WTC11 (cell line): ENCODE data around the gene PNMA8C. TPM values are rescaled to one million over a fixed set of nuclear protein-coding genes. Genes with fewer than 3 reads are reported as not detected.

Experiments
- ATAC-seq: fragments of 200-7000 bp; cut with Tn5 transposase; 2 replicates; pipeline ENCODE4 v1.10.0; 2021; ENCODE audit warnings: mild to moderate bottlenecking, moderate library complexity
- CTCF ChIA-PET: fragments of 300-600 bp; sonication (Branson Sonifier 250); formaldehyde crosslinking; loops from one replicate; lab custom pipeline; 2021; ENCODE audit warnings: antibody characterized with exemption; lab: Charles Lee
- POLR2A ChIA-PET: fragments of 350-600 bp; sonication (Branson Sonifier 250); formaldehyde crosslinking; loops from one replicate; lab custom pipeline; 2021; ENCODE audit warnings: antibody characterized with exemption; lab: Charles Lee
- DNase-seq: peaks from one replicate; pipeline ENCODE4 v3.0.0; 2021; ENCODE audit warnings: low spot score
- H3K27ac Mint-ChIP-seq: 2 replicates; pipeline ENCODE4 v1.8.0; 2021; ENCODE audit warnings: mixed read lengths
- H3K27me3 Mint-ChIP-seq: 2 replicates; pipeline ENCODE4 v1.8.0; 2021; ENCODE audit warnings: low read depth, mild to moderate bottlenecking, moderate library complexity, mixed read lengths
- H3K36me3 Mint-ChIP-seq: 2 replicates; pipeline ENCODE4 v1.8.0; 2021; ENCODE audit warnings: mixed read lengths
- H3K4me1 Mint-ChIP-seq: 2 replicates; pipeline ENCODE4 v1.8.0; 2022; ENCODE audit warnings: mixed read lengths
- H3K4me3 Mint-ChIP-seq: 2 replicates; pipeline ENCODE4 v1.8.0; 2021; ENCODE audit warnings: mild to moderate bottlenecking, moderate library complexity, mixed read lengths
- H3K9me3 Mint-ChIP-seq: 2 replicates; pipeline ENCODE4 v1.8.0; 2021; ENCODE audit warnings: mixed read lengths
- CBFB ChIP-seq: sonication (generic); formaldehyde crosslinking; IDR thresholded peaks from 2 replicates; pipeline ENCODE4 v1.8.1; 2022; ENCODE audit warnings: mild to moderate bottlenecking, low read depth, missing genetic modification reagents
- CREM ChIP-seq: sonication (generic); formaldehyde crosslinking; IDR thresholded peaks from 2 replicates; pipeline ENCODE4 v1.8.1; 2022; ENCODE audit warnings: mild to moderate bottlenecking, missing genetic modification reagents, moderate library complexity
- ESRRA ChIP-seq: sonication (generic); formaldehyde crosslinking; IDR thresholded peaks from 2 replicates; pipeline ENCODE4 v1.8.1; 2022; ENCODE audit warnings: mild to moderate bottlenecking, missing genetic modification reagents, borderline replicate concordance
- GRHL2 ChIP-seq: fragments of 250-450 bp; sonication (Bioruptor Pico); IDR thresholded peaks from 2 replicates; pipeline ENCODE4 v1.8.0; 2022; ENCODE audit warnings: mild to moderate bottlenecking, moderate library complexity; ENCODE audit not compliant: insufficient replicate concordance, severe bottlenecking
- MXD4 ChIP-seq: fragments of 250-450 bp; sonication (Bioruptor Pico); IDR thresholded peaks from 2 replicates; pipeline ENCODE4 v1.8.0; 2021; ENCODE audit warnings: mild to moderate bottlenecking, moderate library complexity, borderline replicate concordance
- MYBL2 ChIP-seq: sonication (generic); formaldehyde crosslinking; IDR thresholded peaks from 2 replicates; pipeline ENCODE4 v1.8.1; 2023; ENCODE audit warnings: mild to moderate bottlenecking, moderate library complexity, missing genetic modification reagents
- NFYB ChIP-seq: sonication (generic); formaldehyde crosslinking; conservative IDR thresholded peaks from 2 replicates; pipeline ENCODE4 v1.8.0; 2022; ENCODE audit warnings: low read depth, missing genetic modification reagents
- NR2C2 ChIP-seq: sonication (generic); formaldehyde crosslinking; IDR thresholded peaks from 2 replicates; pipeline ENCODE4 v1.8.0; 2022; ENCODE audit warnings: mild to moderate bottlenecking, missing genetic modification reagents
- PRRX2 ChIP-seq: fragments of 250-450 bp; sonication (Bioruptor Pico); IDR thresholded peaks from 2 replicates; pipeline ENCODE4 v1.8.0; 2021; ENCODE audit warnings: mild to moderate bottlenecking
- RELA ChIP-seq: sonication (generic); formaldehyde crosslinking; IDR thresholded peaks from 2 replicates; pipeline ENCODE4 v1.8.1; 2022; ENCODE audit warnings: missing genetic modification reagents, mild to moderate bottlenecking, borderline replicate concordance
- RORB ChIP-seq: fragments of 250-450 bp; sonication (Bioruptor Pico); IDR thresholded peaks from 2 replicates; pipeline ENCODE4 v1.9.0; 2021; ENCODE audit warnings: mild to moderate bottlenecking
- TEAD1 ChIP-seq: sonication (generic); formaldehyde crosslinking; IDR thresholded peaks from 2 replicates; pipeline ENCODE4 v1.8.0; 2022; ENCODE audit warnings: mild to moderate bottlenecking, missing genetic modification reagents
- TP53 ChIP-seq: sonication (generic); formaldehyde crosslinking; IDR thresholded peaks from 2 replicates; pipeline ENCODE4 v1.8.1; 2023; ENCODE audit warnings: mild to moderate bottlenecking, missing genetic modification reagents
- ZNF121 ChIP-seq: sonication (generic); formaldehyde crosslinking; IDR thresholded peaks from 2 replicates; pipeline ENCODE4 v1.8.0; 2023; ENCODE audit warnings: missing genetic modification reagents
- ZNF232 ChIP-seq: sonication (generic); formaldehyde crosslinking; IDR thresholded peaks from 2 replicates; pipeline ENCODE4 v1.8.0; 2022; ENCODE audit warnings: mild to moderate bottlenecking, missing genetic modification reagents
- total RNA-seq: library from RNA; stranded (reverse); gene quantifications from 3 replicates; pipeline ENCODE4 v1.2.3, GENCODE V29; 2021
- TF ChIP-seq, protein P1 (sequence below): sonication (generic); formaldehyde crosslinking; IDR thresholded peaks from 2 replicates; pipeline ENCODE4 v1.8.0; 2022; ENCODE audit warnings: mild to moderate bottlenecking, missing genetic modification reagents
- TF ChIP-seq, protein P2 (sequence below): sonication (generic); formaldehyde crosslinking; IDR thresholded peaks from 2 replicates; pipeline ENCODE4 v1.8.0; 2022; ENCODE audit warnings: missing genetic modification reagents
- TF ChIP-seq, protein P3 (sequence below): sonication (generic); formaldehyde crosslinking; IDR thresholded peaks from 2 replicates; pipeline ENCODE4 v1.8.1; 2023; ENCODE audit warnings: mild to moderate bottlenecking, moderate library complexity, missing genetic modification reagents
- TF ChIP-seq, protein P4 (sequence below): sonication (generic); formaldehyde crosslinking; IDR thresholded peaks from 2 replicates; pipeline ENCODE4 v1.8.1; 2022; ENCODE audit warnings: low read depth, mild to moderate bottlenecking, moderate library complexity, missing genetic modification reagents, borderline replicate concordance
- TF ChIP-seq, protein P5 (sequence below): sonication (generic); formaldehyde crosslinking; IDR thresholded peaks from 2 replicates; pipeline ENCODE4 v1.8.1; 2023; ENCODE audit warnings: mild to moderate bottlenecking, missing genetic modification reagents, moderate library complexity
- TF ChIP-seq, protein P6 (sequence below): sonication (generic); formaldehyde crosslinking; IDR thresholded peaks from 2 replicates; pipeline ENCODE4 v1.8.1; 2023; ENCODE audit warnings: mild to moderate bottlenecking, missing genetic modification reagents

Gene PNMA8C
- total RNA-seq, 1 experiment from 2014 or later = 1.2 TPM

DNA sequence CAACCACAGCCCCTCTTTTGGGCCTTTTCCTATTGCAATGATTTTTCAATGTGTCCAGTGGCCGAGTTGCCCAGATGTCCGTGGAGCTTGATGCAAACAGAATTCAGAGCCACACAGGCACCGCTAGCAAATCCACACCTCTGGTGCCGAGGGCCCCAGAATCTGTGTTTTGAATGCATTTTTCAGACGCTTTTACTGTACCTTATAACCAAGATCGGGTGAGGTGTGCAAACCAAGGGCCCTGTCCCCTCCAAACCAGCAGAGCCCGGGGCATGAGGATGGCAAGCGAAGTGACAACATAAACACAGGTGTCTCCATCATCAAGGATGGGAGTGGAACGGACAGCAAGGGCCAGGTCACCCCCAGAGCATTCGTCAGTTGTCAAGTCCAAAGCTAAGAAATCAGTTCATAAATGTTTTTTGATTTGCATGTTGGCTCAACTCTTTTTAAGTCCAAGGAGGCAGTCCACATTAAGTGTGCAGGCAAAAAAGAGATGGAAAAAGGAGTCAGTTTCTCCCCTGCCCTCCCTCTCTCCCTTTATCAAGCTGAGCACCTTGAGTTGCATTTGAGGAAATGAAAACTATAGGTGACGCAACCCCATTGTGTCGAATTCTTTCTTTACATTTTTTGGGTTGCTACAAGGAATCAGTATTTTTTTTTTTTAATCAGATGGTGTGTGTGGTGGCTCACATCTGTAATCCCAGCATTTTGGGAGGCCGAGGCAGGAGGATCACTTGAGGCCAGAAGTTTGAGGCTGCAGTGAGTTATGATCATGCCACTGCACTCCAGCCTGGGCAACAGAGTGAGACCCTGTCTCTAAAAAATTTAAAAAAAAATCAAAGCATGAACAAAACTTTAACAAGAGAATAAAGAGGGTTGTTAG, 18.3 kb downstream of the PNMA8C start (continued):
- TF ChIP-seq, protein P1, sequence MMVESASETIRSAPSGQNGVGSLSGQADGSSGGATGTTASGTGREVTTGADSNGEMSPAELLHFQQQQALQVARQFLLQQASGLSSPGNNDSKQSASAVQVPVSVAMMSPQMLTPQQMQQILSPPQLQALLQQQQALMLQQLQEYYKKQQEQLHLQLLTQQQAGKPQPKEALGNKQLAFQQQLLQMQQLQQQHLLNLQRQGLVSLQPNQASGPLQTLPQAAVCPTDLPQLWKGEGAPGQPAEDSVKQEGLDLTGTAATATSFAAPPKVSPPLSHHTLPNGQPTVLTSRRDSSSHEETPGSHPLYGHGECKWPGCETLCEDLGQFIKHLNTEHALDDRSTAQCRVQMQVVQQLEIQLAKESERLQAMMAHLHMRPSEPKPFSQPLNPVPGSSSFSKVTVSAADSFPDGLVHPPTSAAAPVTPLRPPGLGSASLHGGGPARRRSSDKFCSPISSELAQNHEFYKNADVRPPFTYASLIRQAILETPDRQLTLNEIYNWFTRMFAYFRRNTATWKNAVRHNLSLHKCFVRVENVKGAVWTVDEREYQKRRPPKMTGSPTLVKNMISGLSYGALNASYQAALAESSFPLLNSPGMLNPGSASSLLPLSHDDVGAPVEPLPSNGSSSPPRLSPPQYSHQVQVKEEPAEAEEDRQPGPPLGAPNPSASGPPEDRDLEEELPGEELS = no peak
- TF ChIP-seq, protein P2, sequence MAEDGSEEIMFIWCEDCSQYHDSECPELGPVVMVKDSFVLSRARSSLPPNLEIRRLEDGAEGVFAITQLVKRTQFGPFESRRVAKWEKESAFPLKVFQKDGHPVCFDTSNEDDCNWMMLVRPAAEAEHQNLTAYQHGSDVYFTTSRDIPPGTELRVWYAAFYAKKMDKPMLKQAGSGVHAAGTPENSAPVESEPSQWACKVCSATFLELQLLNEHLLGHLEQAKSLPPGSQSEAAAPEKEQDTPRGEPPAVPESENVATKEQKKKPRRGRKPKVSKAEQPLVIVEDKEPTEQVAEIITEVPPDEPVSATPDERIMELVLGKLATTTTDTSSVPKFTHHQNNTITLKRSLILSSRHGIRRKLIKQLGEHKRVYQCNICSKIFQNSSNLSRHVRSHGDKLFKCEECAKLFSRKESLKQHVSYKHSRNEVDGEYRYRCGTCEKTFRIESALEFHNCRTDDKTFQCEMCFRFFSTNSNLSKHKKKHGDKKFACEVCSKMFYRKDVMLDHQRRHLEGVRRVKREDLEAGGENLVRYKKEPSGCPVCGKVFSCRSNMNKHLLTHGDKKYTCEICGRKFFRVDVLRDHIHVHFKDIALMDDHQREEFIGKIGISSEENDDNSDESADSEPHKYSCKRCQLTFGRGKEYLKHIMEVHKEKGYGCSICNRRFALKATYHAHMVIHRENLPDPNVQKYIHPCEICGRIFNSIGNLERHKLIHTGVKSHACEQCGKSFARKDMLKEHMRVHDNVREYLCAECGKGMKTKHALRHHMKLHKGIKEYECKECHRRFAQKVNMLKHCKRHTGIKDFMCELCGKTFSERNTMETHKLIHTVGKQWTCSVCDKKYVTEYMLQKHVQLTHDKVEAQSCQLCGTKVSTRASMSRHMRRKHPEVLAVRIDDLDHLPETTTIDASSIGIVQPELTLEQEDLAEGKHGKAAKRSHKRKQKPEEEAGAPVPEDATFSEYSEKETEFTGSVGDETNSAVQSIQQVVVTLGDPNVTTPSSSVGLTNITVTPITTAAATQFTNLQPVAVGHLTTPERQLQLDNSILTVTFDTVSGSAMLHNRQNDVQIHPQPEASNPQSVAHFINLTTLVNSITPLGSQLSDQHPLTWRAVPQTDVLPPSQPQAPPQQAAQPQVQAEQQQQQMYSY = no peak
- TF ChIP-seq, protein P3, sequence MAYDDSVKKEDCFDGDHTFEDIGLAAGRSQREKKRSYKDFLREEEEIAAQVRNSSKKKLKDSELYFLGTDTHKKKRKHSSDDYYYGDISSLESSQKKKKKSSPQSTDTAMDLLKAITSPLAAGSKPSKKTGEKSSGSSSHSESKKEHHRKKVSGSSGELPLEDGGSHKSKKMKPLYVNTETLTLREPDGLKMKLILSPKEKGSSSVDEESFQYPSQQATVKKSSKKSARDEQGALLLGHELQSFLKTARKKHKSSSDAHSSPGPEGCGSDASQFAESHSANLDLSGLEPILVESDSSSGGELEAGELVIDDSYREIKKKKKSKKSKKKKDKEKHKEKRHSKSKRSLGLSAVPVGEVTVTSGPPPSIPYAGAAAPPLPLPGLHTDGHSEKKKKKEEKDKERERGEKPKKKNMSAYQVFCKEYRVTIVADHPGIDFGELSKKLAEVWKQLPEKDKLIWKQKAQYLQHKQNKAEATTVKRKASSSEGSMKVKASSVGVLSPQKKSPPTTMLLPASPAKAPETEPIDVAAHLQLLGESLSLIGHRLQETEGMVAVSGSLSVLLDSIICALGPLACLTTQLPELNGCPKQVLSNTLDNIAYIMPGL (CRISPR knock-in tag) = no peak
- TF ChIP-seq, protein P4, sequence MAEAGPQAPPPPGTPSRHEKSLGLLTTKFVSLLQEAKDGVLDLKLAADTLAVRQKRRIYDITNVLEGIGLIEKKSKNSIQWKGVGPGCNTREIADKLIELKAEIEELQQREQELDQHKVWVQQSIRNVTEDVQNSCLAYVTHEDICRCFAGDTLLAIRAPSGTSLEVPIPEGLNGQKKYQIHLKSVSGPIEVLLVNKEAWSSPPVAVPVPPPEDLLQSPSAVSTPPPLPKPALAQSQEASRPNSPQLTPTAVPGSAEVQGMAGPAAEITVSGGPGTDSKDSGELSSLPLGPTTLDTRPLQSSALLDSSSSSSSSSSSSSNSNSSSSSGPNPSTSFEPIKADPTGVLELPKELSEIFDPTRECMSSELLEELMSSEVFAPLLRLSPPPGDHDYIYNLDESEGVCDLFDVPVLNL (CRISPR knock-in tag) = no peak
- no peak for TF ChIP-seq CREM (CRISPR knock-in tag)
- TF ChIP-seq MXD4 (CRISPR knock-in tag) = no peak
- TF ChIP-seq TEAD1 = no peak

DNA sequence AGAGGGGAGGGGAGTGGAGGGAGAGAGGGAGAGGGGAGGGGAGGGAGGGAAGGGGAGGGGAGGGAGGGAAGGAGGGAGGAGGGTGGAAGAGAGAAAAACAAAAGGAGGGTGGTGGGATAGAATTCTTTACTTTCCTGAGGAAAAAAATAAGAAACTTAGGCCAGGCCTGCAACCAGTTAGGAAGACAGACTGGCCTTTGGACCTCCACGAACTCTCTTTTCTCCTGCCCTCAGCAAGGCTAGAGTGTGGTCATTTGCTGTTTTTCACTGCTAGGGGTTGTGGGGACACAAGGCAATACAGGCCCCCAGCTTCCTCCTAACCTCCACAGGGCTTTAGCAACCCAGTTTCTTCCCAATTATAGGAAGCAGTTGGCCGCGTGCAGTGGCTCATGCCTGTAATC, 19.5 kb downstream of the PNMA8C start:
- peaks cover 13% of the 10 kb centered on the region for H3K36me3 Mint-ChIP-seq
- H3K4me3 Mint-ChIP-seq = no peak overlapping the region; the same call in 1 of the 2 replicates
- H3K27me3 Mint-ChIP-seq = peaks cover 23% of the 10 kb centered on the region
- no peak for ATAC-seq
- no peak overlapping the region; the same call in 1 of the 2 replicates for H3K27ac Mint-ChIP-seq
- peaks cover 66% of the 10 kb centered on the region for H3K4me1 Mint-ChIP-seq
- ChIA-PET POLR2A (no interaction called here), CTCF (interaction anchor here (0.9 to 2.0 kb wide), 6 partner anchors 13 to 128 kb away, joined by 3 to 11 read pairs (median 4); no protein-coding TSS in a partner anchor)
- DNase-seq = no peak
- no peak for TF ChIP-seq RELA (CRISPR knock-in tag)
- TF ChIP-seq ZNF121 = no peak
- TF ChIP-seq CBFB (CRISPR knock-in tag) = no peak
- TF ChIP-seq NFYB (CRISPR knock-in tag) = no peak
- TF ChIP-seq ZNF232 (CRISPR knock-in tag) = no peak
- TF ChIP-seq, protein P5, sequence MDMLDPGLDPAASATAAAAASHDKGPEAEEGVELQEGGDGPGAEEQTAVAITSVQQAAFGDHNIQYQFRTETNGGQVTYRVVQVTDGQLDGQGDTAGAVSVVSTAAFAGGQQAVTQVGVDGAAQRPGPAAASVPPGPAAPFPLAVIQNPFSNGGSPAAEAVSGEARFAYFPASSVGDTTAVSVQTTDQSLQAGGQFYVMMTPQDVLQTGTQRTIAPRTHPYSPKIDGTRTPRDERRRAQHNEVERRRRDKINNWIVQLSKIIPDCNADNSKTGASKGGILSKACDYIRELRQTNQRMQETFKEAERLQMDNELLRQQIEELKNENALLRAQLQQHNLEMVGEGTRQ (CRISPR knock-in tag) = no peak
- TF ChIP-seq, protein P6, sequence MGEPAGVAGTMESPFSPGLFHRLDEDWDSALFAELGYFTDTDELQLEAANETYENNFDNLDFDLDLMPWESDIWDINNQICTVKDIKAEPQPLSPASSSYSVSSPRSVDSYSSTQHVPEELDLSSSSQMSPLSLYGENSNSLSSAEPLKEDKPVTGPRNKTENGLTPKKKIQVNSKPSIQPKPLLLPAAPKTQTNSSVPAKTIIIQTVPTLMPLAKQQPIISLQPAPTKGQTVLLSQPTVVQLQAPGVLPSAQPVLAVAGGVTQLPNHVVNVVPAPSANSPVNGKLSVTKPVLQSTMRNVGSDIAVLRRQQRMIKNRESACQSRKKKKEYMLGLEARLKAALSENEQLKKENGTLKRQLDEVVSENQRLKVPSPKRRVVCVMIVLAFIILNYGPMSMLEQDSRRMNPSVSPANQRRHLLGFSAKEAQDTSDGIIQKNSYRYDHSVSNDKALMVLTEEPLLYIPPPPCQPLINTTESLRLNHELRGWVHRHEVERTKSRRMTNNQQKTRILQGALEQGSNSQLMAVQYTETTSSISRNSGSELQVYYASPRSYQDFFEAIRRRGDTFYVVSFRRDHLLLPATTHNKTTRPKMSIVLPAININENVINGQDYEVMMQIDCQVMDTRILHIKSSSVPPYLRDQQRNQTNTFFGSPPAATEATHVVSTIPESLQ (CRISPR knock-in tag) = no peak
- TF ChIP-seq TEAD1 = no peak
- TF ChIP-seq RORB (CRISPR knock-in tag) = no peak
- TF ChIP-seq, protein P4 (CRISPR knock-in tag) = no peak
- TF ChIP-seq MYBL2 (CRISPR knock-in tag) = no peak
- no peak for TF ChIP-seq GRHL2 (CRISPR knock-in tag)
- no peak for TF ChIP-seq NR2C2 (CRISPR knock-in tag)
- TF ChIP-seq PRRX2 (CRISPR knock-in tag) = no peak
- TF ChIP-seq ESRRA (CRISPR knock-in tag) = no peak
- no peak for TF ChIP-seq TP53 (CRISPR knock-in tag)
- no peaks in the 10 kb centered on the region for H3K9me3 Mint-ChIP-seq
